ENCODE data around the gene FSTL4. TPM values are rescaled to one million over a fixed set of nuclear protein-coding genes. Genes with fewer than 3 reads are reported as not detected.
"Not testable (repeated sequence)": the region's sequence is repeated elsewhere in the genome, so short reads cannot be mapped to it uniquely, and the experiment has no call there.

Gene FSTL4
- total RNA-seq, 1 experiment from 2014 or later = 0.12 TPM

GRCh38 chr5:133403741-133404364 is 208.5 kb downstream of the FSTL4 start:
- no peak for DNase-seq (ENCODE audit: low read depth)

GRCh38 chr5:133402775-133403174 is 209.6 kb downstream of the FSTL4 start:
- DNase-seq (ENCODE audit: low read depth) = no peak

GRCh38 chr5:133401731-133402347 is 210.5 kb downstream of the FSTL4 start:
- no peak for DNase-seq (ENCODE audit: low read depth)

- peak; percentile 3 for DNase-seq (ENCODE audit: low read depth)
Observed at GRCh38 chr5:133400831-133401351, 211.4 kb downstream of the FSTL4 start.

- no peak for DNase-seq (ENCODE audit: low read depth)
Observed at GRCh38 chr5:133400120-133400519, 212.2 kb downstream of the FSTL4 start.

- DNase-seq (ENCODE audit: low read depth) = no peak
Observed at GRCh38 chr5:133399247-133399891, 213.0 kb downstream of the FSTL4 start.

- no peak for DNase-seq (ENCODE audit: low read depth)
Observed at GRCh38 chr5:133398646-133399101, 213.7 kb downstream of the FSTL4 start.

GRCh38 chr5:133397990-133398645 is 214.2 kb downstream of the FSTL4 start:
- DNase-seq (ENCODE audit: low read depth) = no peak

- no peak for DNase-seq (ENCODE audit: low read depth)
Observed at GRCh38 chr5:133397348-133397747, 215.0 kb downstream of the FSTL4 start.

- DNase-seq (ENCODE audit: low read depth) = no peak
Observed at GRCh38 chr5:133396814-133397213, 215.5 kb downstream of the FSTL4 start.

GRCh38 chr5:133396187-133396741 is 216.1 kb downstream of the FSTL4 start:
- no peak for DNase-seq (ENCODE audit: low read depth)

GRCh38 chr5:133395207-133395606 is 217.1 kb downstream of the FSTL4 start:
- DNase-seq (ENCODE audit: low read depth) = not testable (repeated sequence)

- DNase-seq (ENCODE audit: low read depth) = not testable (repeated sequence)
Observed at GRCh38 chr5:133394477-133394817, 217.9 kb downstream of the FSTL4 start.

GRCh38 chr5:133393776-133394476 is 218.4 kb downstream of the FSTL4 start:
- DNase-seq (ENCODE audit: low read depth) = no peak

- no peak for DNase-seq (ENCODE audit: low read depth)
Observed at GRCh38 chr5:133392448-133392847, 219.9 kb downstream of the FSTL4 start.

GRCh38 chr5:133391354-133392136 is 220.8 kb downstream of the FSTL4 start:
- DNase-seq (ENCODE audit: low read depth) = no peak

GRCh38 chr5:133390416-133391353 is 221.7 kb downstream of the FSTL4 start:
- DNase-seq (ENCODE audit: low read depth) = no peak

- DNase-seq (ENCODE audit: low read depth) = no peak
Observed at GRCh38 chr5:133389066-133389590, 223.2 kb downstream of the FSTL4 start.

GRCh38 chr5:133387621-133388020 is 224.7 kb downstream of the FSTL4 start:
- DNase-seq (ENCODE audit: low read depth) = no peak

Measured in RPMI7951 (cell line).